Stimulated activated CD8-positive, alpha-beta memory T cell treated with anti-CD3 and anti-CD28 coated beads, Interleukin-15, amount 100 ng/mL, for 1 hour (primary cell): ENCODE measurements around the gene DENND1C.

Source experiments
- DNase-seq: peaks from one replicate; pipeline ENCODE4 v3.0.0-alpha.2; 2020; ENCODE audit warnings: low read depth

The DENND1C gene

GRCh38 chr19:6481541-6482342, at the start of gene DENND1C:
TSS of gene DENND1C (minus strand) at chr19:6481787. CDS start at chr19:6481695, 92 bp downstream.
- peak; percentile 36 for DNase-seq

GRCh38 chr19:6530386-6531162, 49.0 kb upstream of the DENND1C start, which contains the start of gene TNFSF9:
TSS of gene TNFSF9 (plus strand) at chr19:6531026. CDS start at chr19:6531037, 11 bp downstream.
- peak; percentile 70 for DNase-seq

GRCh38 chr19:6529937-6530385, 48.4 kb upstream of the DENND1C start:
- no peak for DNase-seq

- DNase-seq = no peak
Measured at GRCh38 chr19:6529351-6529750, 47.8 kb upstream of the DENND1C start.

GRCh38 chr19:6528544-6529121, 47.0 kb upstream of the DENND1C start:
- DNase-seq = no peak

- no peak for DNase-seq
Measured at GRCh38 chr19:6527893-6528543, 46.4 kb upstream of the DENND1C start.

- DNase-seq = no peak
Measured at GRCh38 chr19:6524311-6524710, 42.7 kb upstream of the DENND1C start.

- no peak for DNase-seq
Measured at GRCh38 chr19:6522712-6523111, 41.1 kb upstream of the DENND1C start.

GRCh38 chr19:6521718-6522646, 40.4 kb upstream of the DENND1C start:
- DNase-seq = peak; percentile 41

GRCh38 chr19:6519289-6519688, 37.7 kb upstream of the DENND1C start:
- DNase-seq = no peak

- DNase-seq = no peak
Measured at GRCh38 chr19:6518145-6518911, 36.7 kb upstream of the DENND1C start.

GRCh38 chr19:6516659-6517291, 35.2 kb upstream of the DENND1C start:
- DNase-seq = peak; percentile 89

- peak; percentile 40 for DNase-seq
Measured at GRCh38 chr19:6516018-6516658, 34.6 kb upstream of the DENND1C start.

- DNase-seq = no peak
Measured at GRCh38 chr19:6514926-6515544, 33.4 kb upstream of the DENND1C start.

GRCh38 chr19:6514089-6514488, 32.5 kb upstream of the DENND1C start:
- DNase-seq = no peak

- no peak for DNase-seq
Measured at GRCh38 chr19:6510618-6511017, 29.0 kb upstream of the DENND1C start.

- DNase-seq = no peak
Measured at GRCh38 chr19:6509118-6509971, 27.8 kb upstream of the DENND1C start.
